Astrocyte of the cerebellum (primary cell): ENCODE measurements around the gene CTCF.

Experiments used
- DNase-seq: peaks from one replicate; pipeline ENCODE4 v3.0.0-alpha.2; 2011; ENCODE audit warnings: low read depth
- H3K4me3 ChIP-seq: 2 replicates; pipeline ENCODE4 v1.5.1; 2011; ENCODE audit warnings: mild to moderate bottlenecking, low read depth, low read length, moderate library complexity
- in situ Hi-C: cut with HindIII; loops from 2 replicates; pipeline ENCODE4 v1.10.0; 2017; ENCODE audit warnings: low sequenced_read_pairs
- TF ChIP-seq, protein P1 (sequence below): IDR thresholded peaks from 2 replicates; pipeline ENCODE4 v1.5.1; 2012; ENCODE audit warnings: low read length, low read depth, moderate library complexity, mild to moderate bottlenecking; ENCODE audit errors: missing control alignments

The CTCF gene

DNA sequence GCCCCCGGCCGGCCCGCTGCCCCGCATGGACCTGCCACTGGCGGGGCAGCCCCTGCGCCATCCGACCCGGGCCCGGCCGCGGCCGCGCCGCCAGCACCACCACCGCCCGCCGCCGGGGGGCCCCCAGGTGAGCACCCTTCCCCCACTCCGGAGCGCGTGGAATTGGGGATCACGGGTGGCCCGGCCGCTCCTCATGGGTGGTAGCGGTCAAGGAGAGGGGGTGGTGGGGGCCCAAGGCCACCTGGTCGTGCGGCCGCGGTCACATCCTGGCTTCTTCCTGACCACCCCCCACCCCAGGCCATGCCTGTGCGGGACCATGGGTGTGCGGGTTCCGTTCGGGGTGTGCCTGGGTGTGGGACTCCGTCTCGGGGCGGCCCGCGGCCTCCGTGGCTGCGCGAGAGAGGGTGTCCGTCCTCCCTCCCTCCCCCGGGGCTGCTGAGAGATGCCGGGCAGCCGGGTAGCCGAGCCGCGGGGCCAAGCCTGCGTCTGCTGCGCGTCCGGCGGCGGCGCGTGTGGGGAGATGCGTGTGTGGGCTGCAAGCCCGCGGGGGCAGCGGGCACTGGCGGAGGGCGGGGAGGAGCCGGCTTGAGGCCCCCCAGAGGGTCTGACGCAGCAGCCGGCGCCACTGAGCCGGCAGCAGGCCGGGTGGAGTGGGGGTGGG is 90.9 kb downstream of the CTCF start:
- TF ChIP-seq, protein P1, sequence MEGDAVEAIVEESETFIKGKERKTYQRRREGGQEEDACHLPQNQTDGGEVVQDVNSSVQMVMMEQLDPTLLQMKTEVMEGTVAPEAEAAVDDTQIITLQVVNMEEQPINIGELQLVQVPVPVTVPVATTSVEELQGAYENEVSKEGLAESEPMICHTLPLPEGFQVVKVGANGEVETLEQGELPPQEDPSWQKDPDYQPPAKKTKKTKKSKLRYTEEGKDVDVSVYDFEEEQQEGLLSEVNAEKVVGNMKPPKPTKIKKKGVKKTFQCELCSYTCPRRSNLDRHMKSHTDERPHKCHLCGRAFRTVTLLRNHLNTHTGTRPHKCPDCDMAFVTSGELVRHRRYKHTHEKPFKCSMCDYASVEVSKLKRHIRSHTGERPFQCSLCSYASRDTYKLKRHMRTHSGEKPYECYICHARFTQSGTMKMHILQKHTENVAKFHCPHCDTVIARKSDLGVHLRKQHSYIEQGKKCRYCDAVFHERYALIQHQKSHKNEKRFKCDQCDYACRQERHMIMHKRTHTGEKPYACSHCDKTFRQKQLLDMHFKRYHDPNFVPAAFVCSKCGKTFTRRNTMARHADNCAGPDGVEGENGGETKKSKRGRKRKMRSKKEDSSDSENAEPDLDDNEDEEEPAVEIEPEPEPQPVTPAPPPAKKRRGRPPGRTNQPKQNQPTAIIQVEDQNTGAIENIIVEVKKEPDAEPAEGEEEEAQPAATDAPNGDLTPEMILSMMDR, result peak; percentile 18
- no peak for DNase-seq
- in situ Hi-C loops, result no loop called here
- H3K4me3 ChIP-seq, result peak overlapping the region; percentile 49

DNA sequence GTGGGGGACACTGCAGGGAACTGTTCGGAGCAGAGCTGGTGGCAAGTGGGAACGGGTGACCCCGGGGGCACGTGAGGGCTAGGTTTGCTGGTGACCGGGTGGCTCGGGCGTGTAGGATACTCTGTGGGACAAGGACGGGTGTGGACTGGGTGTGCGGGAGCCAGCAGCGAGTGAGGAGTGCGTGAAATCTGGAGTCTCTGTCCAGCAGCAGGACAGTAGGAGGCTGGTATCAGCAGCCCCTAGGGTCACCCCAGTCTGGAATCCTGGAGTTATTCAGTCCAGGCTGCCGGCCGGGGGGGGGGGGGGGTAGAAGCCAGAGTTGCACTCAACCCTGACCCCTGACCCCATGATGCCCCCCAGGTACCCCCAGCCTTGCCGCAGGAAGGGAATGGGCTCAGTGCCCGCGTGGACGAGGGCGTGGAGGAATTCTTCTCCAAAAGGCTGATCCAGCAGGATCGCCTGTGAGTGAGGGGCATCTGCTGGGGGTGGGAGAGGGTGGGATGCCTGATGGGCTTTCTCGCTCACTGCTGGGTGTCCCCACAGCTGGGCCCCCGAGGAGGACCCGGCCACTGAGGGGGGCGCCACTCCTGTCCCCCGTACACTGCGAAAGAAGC is 91.6 kb downstream of the CTCF start:
- in situ Hi-C loops, result no loop called here
- peak overlapping the region; percentile 49 for H3K4me3 ChIP-seq

DNA sequence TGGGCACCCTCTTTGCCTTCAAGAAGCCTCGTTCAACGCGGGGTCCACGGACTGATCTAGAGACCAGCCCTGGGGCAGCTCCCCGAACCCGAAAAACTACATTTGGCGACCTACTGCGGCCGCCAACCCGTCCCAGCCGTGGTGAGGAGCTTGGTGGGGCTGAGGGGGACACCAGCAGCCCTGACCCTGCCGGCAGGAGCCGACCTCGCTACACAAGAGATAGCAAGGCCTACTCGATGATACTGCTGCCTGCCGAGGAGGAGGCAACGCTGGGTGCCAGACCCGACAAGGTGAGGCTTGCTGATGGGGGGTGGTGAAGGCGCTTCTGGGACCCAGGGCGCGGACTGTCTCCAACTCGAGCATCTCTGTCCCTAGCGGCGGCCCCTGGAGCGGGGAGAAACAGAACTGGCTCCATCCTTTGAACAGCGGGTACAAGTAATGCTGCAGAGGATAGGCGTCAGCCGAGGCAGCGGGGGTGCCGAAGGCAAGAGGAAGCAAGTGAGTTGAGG is 92.1 kb downstream of the CTCF start:
- DNase-seq, result no peak
- in situ Hi-C loops, result no loop called here
- TF ChIP-seq, protein P1, result no peak
- no peak overlapping the region for H3K4me3 ChIP-seq

More for the DNA sequence above, 91.6 kb downstream of the CTCF start:
- TF ChIP-seq, protein P1, result no peak
- no peak for DNase-seq

DNA sequence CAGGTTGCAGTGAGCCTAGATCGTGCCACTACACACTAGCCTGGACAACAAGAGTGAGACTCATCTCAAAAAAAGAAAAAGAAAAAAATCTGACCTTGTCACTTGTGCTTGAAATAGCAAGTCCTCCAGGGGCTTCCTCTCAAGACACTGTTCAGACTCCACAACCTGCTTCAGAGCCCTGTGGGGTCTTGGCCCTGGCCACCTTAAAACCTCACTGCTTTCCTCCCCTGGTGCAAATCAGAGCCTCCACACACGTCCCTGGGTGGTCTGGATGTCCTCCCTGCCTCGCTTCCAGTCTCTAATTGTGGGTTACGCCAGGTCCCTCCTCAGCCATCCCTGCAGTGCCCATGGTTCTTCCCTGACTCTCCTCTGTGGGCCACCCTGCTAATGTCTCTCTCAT is 93.0 kb downstream of the CTCF start:
- in situ Hi-C loops, result no loop called here
- no peak for DNase-seq
- H3K4me3 ChIP-seq, result no peak overlapping the region

DNA sequence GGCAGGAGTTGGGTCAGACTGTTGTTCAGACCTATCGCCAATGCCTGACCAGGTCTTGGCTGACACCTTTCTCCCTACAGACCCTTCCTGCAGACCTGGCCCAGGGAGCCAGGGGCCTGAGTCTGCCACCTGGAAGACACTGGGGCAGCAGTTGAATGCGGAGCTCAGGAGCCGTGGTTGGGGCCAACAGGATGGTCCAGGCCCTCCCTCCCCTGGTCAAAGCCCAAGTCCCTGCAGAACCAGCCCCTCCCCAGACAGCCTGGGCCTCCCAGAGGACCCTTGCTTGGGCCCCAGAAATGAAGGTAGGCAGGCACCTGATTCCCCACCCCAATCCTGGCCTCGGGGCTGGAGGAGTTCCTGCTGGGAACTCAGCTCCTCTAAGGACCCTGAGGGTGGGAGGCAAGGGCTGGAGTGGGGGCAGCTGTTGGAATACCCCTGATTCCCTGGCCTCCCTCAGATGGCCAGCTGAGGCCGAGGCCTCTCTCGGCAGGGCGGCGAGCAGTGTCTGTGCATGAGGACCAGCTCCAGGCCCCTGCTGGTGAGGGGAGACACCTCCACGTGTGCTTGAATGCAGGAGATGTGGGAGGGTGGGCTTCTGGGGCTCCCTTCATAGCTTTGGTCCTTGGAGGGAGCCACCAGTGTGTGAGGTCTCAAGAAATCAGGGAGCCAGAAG is 94.2 kb downstream of the CTCF start:
- H3K4me3 ChIP-seq, result no peak overlapping the region
- no peak for DNase-seq
- in situ Hi-C loops, result no loop called here
- TF ChIP-seq, protein P1, result no peak

More for the DNA sequence above, 93.0 kb downstream of the CTCF start:
- TF ChIP-seq, protein P1, result no peak

DNA sequence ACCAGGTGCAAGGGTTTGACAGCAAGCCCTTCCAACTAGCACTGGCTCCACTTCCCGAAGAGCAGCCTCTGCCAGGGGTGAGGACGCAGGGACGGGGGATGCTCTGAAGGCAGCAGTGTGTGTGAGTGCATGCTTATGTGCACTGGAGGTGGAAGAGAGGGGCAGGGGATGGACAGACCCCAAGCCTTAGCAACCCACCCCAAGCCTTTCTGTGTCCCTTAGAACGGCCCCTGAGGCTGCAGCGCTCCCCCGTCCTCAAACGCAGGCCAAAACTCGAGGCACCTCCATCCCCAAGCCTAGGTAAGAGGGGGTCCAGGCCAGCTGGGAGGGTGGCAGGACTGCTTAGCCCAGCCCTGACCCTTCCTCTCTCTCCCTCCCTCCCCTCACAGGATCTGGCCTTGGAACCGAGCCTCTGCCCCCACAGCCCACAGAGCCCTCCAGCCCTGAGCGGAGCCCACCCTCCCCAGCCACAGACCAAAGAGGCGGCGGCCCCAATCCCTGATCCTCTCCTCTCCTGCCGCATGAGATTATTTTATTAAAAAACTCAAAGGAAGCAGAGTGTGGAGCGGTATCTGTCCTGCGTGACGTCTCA is 94.8 kb downstream of the CTCF start:
- H3K4me3 ChIP-seq, result no peak overlapping the region
- DNase-seq, result no peak
- in situ Hi-C loops, result no loop called here
- TF ChIP-seq, protein P1, result no peak
